Activated T-helper 1 cell treated with anti-CD3 and anti-CD28 coated beads, Interleukin-12 subunit alpha, Interleukin-12 subunit beta, Interleukin-2, Interleukin-4 antibody, amounts not matched to agents 30 ng/mL and 10 ng/mL and 1 ng/mL, durations not matched to agents 14 hours and 24 hours and 36 hours (primary cell): ENCODE data around the gene ODF2. TPM values are rescaled to one million over a fixed set of nuclear protein-coding genes. Genes with fewer than 3 reads are reported as not detected.
"Not testable (repeated sequence)": the region's sequence is repeated elsewhere in the genome, so short reads cannot be mapped to it uniquely, and the experiment has no call there.

Experiments used
- DNase-seq: peaks from one replicate; pipeline ENCODE4 v3.0.0; 2021; ENCODE audit warnings: low spot score
- H3K27ac Mint-ChIP-seq: one replicate; pipeline ENCODE4 v1.8.0; 2021; ENCODE audit warnings: mild to moderate bottlenecking, mixed read lengths
- H3K27me3 Mint-ChIP-seq: one replicate; pipeline ENCODE4 v1.8.0; 2022; ENCODE audit warnings: mild to moderate bottlenecking, moderate library complexity, mixed read lengths; ENCODE audit not compliant: insufficient read depth
- H3K36me3 Mint-ChIP-seq: one replicate; pipeline ENCODE4 v1.8.0; 2021; ENCODE audit warnings: low read depth, mixed read lengths
- H3K4me1 Mint-ChIP-seq: one replicate; pipeline ENCODE4 v1.8.0; 2021; ENCODE audit warnings: low read depth, mixed read lengths
- H3K4me3 Mint-ChIP-seq: one replicate; pipeline ENCODE4 v1.8.0; 2021; ENCODE audit warnings: mild to moderate bottlenecking, moderate library complexity, mixed read lengths
- H3K9me3 Mint-ChIP-seq: one replicate; pipeline ENCODE4 v1.8.0; 2021; ENCODE audit warnings: mixed read lengths
- intact Hi-C: fragments of 100-400 bp; cut with micrococcal nuclease; formaldehyde crosslinking; loops from one replicate; pipeline ENCODE4 v1.15.1; 2024
- total RNA-seq: library from RNA; stranded (reverse); gene quantifications from 2 replicates; pipeline ENCODE4 v1.2.3, GENCODE V29; 2022

The ODF2 gene
- total RNA-seq, 1 donor from 2014 or later: 57.6 TPM

DNA sequence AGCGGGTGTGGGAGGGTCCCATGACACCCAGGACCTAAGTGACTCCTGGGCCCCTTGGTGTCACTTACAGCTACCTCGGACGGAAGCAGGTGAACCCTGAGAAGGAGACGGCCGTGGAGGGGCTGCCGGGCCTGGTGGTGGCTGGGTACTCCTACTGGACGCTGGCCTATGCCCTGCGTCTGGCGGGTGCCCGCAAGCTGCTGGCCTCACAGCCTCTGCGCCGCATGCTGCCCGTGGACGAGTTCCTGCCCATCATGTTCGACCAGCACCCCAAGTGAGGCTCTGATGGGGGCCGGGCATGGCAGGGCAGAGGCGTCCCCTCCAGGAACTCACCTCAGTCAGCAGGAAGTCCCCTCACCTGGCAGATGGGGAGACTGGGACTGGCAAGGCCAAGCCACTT, 21.5 kb upstream of the ODF2 start:
- DNase-seq: no peak
- H3K27ac Mint-ChIP-seq: no peak overlapping the region
- no peaks in the 10 kb centered on the region for H3K36me3 Mint-ChIP-seq
- H3K4me1 Mint-ChIP-seq: peaks cover 5% of the 10 kb centered on the region
- H3K4me3 Mint-ChIP-seq: no peak overlapping the region
- no peaks in the 10 kb centered on the region for H3K9me3 Mint-ChIP-seq
- peaks cover 2% of the 10 kb centered on the region for H3K27me3 Mint-ChIP-seq
- intact Hi-C loops: no loop called here

GRCh38 chr9:128435611-128436010, 20.2 kb upstream of the ODF2 start:
- H3K4me3 Mint-ChIP-seq: no peak overlapping the region
- intact Hi-C loops: no loop called here
- DNase-seq: no peak
- no peaks in the 10 kb centered on the region for H3K9me3 Mint-ChIP-seq
- H3K27ac Mint-ChIP-seq: no peak overlapping the region
- H3K27me3 Mint-ChIP-seq: peaks cover 2% of the 10 kb centered on the region
- no peaks in the 10 kb centered on the region for H3K36me3 Mint-ChIP-seq
- H3K4me1 Mint-ChIP-seq: peaks cover 5% of the 10 kb centered on the region

GRCh38 chr9:128438343-128439109, 17.3 kb upstream of the ODF2 start:
- peak; percentile 74 for DNase-seq
- no peaks in the 10 kb centered on the region for H3K9me3 Mint-ChIP-seq
- intact Hi-C loops: no loop called here
- H3K36me3 Mint-ChIP-seq: no peaks in the 10 kb centered on the region
- H3K27ac Mint-ChIP-seq: no peak overlapping the region
- H3K4me1 Mint-ChIP-seq: peaks cover 5% of the 10 kb centered on the region
- no peak overlapping the region for H3K4me3 Mint-ChIP-seq
- no peaks in the 10 kb centered on the region for H3K27me3 Mint-ChIP-seq

GRCh38 chr9:128439273-128439672, 16.5 kb upstream of the ODF2 start:
- no peak for DNase-seq
- no peaks in the 10 kb centered on the region for H3K9me3 Mint-ChIP-seq
- no peaks in the 10 kb centered on the region for H3K27me3 Mint-ChIP-seq
- H3K4me1 Mint-ChIP-seq: peaks cover 5% of the 10 kb centered on the region
- intact Hi-C loops: no loop called here
- no peak overlapping the region for H3K4me3 Mint-ChIP-seq
- no peaks in the 10 kb centered on the region for H3K36me3 Mint-ChIP-seq
- H3K27ac Mint-ChIP-seq: no peak overlapping the region

DNA sequence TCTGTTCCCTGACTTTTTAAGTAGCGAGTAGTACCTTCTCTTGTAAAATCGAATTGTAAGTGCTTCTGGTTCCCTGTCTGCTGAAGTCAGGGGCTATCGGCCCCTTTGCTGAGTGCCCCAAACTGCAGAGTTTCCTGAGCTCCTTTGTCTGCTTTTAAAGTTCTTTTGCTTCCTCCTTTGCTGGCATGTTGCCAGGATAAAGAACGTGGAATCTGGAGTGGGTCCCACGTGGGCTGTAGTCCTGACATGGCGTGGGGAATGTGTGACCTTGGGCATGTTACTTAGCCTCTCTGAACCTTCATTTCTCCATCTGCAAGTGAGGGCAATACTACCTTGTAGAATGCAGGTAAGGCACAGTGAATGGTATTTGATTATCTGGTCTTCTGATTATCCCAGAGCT, 13.7 kb upstream of the ODF2 start:
- Mint-ChIP-seq H3K27ac (no peak overlapping the region), H3K36me3 (no peaks in the 10 kb centered on the region), H3K4me1 (peaks cover 5% of the 10 kb centered on the region), H3K9me3 (no peaks in the 10 kb centered on the region), H3K27me3 (peaks cover 1% of the 10 kb centered on the region), H3K4me3 (no peak overlapping the region)
- no peak for DNase-seq
- intact Hi-C loops: no loop called here

- DNase-seq, H3K27ac Mint-ChIP-seq, H3K4me3 Mint-ChIP-seq, H3K27me3 Mint-ChIP-seq, H3K4me1 Mint-ChIP-seq, H3K36me3 Mint-ChIP-seq, H3K9me3 Mint-ChIP-seq, intact Hi-C loops: not testable (repeated sequence)
These were observed 9.3 kb upstream of the ODF2 start for GRCh38 chr9:128446505-128446904.

GRCh38 chr9:128448746-128449145, 7.1 kb upstream of the ODF2 start:
- Mint-ChIP-seq H3K27ac (no peak overlapping the region), H3K4me1 (no peaks in the 10 kb centered on the region), H3K4me3 (no peak overlapping the region), H3K27me3 (peaks cover 6% of the 10 kb centered on the region), H3K9me3 (no peaks in the 10 kb centered on the region), H3K36me3 (no peaks in the 10 kb centered on the region)
- DNase-seq: no peak
- intact Hi-C loops: no loop called here

DNA sequence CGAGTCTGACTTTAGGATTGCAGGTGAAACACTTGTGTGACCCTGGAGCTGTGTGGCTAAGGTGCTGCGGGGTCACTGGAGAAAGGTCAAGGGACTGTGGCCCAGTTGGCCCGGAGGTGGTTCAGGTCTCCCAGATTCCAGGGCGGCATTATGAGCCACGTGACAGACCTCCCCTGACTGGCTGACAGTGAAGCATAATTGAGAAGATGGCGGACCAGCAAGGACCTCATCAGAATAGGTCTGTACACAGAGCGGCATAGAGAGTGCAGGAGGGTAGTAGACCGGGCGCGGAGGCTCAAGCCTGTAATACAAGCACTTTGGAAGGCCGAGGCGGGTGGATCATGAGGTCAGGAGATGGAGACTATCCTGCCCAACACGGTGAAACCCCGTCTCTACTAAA, 815 bp upstream of the ODF2 start:
- DNase-seq: no peak
- peak overlapping the region; percentile 31 for H3K27ac Mint-ChIP-seq
- intact Hi-C loops: loop anchor here (5.0 kb wide), 1 partner anchor 362 kb away; the partner anchor contains the start of gene ENDOG
- peaks cover 10% of the 10 kb centered on the region for H3K36me3 Mint-ChIP-seq
- H3K4me1 Mint-ChIP-seq: peaks cover 13% of the 10 kb centered on the region
- no peaks in the 10 kb centered on the region for H3K9me3 Mint-ChIP-seq
- peaks cover 3% of the 10 kb centered on the region for H3K27me3 Mint-ChIP-seq
- H3K4me3 Mint-ChIP-seq: peak overlapping the region; percentile 60

- peaks cover 13% of the 10 kb centered on the region for H3K36me3 Mint-ChIP-seq
- DNase-seq: peak; percentile 73
- H3K9me3 Mint-ChIP-seq: no peaks in the 10 kb centered on the region
- peak overlapping the region; percentile 93 for H3K4me3 Mint-ChIP-seq
- peak overlapping the region; percentile 98 for H3K27ac Mint-ChIP-seq
- peaks cover 3% of the 10 kb centered on the region for H3K27me3 Mint-ChIP-seq
- intact Hi-C loops: loop anchor here (1.0 to 5.0 kb wide), 12 partner anchors 36 to 654 kb away; partner anchors contain the start of genes CERCAM, COQ4, CRAT and DOLK
- peaks cover 13% of the 10 kb centered on the region for H3K4me1 Mint-ChIP-seq
These were observed 831 bp downstream of the ODF2 start for GRCh38 chr9:128456613-128457061.

- peaks cover 16% of the 10 kb centered on the region for H3K36me3 Mint-ChIP-seq
- intact Hi-C loops: loop anchor here (2.0 to 5.0 kb wide), 3 partner anchors 228 to 426 kb away; partner anchors contain the start of genes ENDOG and LRRC8A
- DNase-seq: no peak
- peaks cover 13% of the 10 kb centered on the region for H3K4me1 Mint-ChIP-seq
- H3K27me3 Mint-ChIP-seq: peaks cover 3% of the 10 kb centered on the region
- H3K9me3 Mint-ChIP-seq: no peaks in the 10 kb centered on the region
- H3K27ac Mint-ChIP-seq: peak overlapping the region; percentile 74
- peak overlapping the region; percentile 93 for H3K4me3 Mint-ChIP-seq
These were observed 1.4 kb downstream of the ODF2 start for GRCh38 chr9:128457207-128457606.

DNA sequence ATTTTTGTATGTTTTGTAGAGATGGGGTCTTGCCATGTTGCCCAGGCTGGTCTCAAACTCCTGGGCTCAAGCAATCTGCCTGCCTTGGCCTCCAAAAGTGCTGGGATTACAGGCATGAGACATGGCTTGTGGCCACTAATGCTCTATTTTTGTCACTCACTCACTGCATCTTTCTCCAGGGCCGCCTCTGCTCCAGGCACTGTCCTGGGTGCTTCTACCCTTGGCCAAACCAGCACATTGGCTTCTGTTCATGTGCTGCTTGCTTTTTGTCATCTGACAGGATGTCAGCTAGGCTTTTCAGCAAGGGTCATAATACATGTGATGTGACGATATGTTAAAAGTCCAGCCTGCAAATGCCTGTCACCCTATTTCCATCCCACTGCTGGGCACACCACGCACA, 3.2 kb downstream of the ODF2 start:
- no peak overlapping the region for H3K27ac Mint-ChIP-seq
- DNase-seq: no peak
- H3K9me3 Mint-ChIP-seq: no peaks in the 10 kb centered on the region
- H3K36me3 Mint-ChIP-seq: peaks cover 23% of the 10 kb centered on the region
- H3K4me1 Mint-ChIP-seq: peaks cover 13% of the 10 kb centered on the region
- H3K4me3 Mint-ChIP-seq: peak overlapping the region; percentile 45
- intact Hi-C loops: loop anchor here (5.0 kb wide), 1 partner anchor 358 kb away; the partner anchor contains the start of gene ENDOG
- no peaks in the 10 kb centered on the region for H3K27me3 Mint-ChIP-seq

DNA sequence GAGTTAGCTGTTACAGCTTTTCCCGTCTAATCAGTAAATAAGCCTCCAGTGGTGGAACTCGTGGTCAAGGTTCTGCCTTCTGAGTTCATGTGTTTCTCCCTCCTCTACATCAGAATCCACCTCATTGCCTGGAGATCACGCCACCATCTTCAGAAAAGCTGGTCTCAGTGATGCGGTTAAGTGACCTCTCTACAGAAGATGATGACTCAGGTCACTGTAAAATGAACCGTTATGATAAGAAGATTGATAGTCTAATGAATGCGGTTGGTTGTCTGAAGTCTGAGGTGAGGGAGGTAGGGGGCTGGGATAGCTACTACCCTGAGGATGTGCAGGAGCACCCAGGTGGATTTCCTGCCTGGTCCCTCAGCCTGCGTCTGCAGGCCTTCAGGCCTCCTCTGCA, 13.3 kb downstream of the ODF2 start:
- Mint-ChIP-seq H3K27me3 (no peaks in the 10 kb centered on the region), H3K9me3 (no peaks in the 10 kb centered on the region), H3K27ac (no peak overlapping the region), H3K4me1 (no peaks in the 10 kb centered on the region), H3K36me3 (peaks cover 11% of the 10 kb centered on the region), H3K4me3 (no peak overlapping the region)
- DNase-seq: no peak
- intact Hi-C loops: no loop called here

DNA sequence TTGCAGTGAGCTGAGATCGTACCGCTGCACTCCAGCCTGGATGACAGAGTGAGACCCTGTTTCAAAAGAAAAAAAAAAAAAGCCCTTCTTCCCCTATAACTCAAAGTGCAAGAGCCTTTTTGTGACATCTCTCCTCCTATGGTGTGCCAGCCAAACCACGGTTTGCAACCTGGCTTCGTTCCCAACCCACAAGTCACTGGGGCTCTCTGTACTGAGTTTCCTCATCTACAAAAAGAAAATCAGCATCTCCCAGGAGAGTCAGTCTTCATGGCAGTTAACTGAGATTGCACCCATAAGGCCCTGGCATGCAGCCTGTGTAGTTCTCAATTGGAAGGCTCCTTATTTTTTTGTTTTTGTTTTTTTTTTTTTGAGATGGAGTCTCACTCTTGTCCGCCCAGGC, 14.8 kb downstream of the ODF2 start:
- no peak for DNase-seq
- no peak overlapping the region for H3K27ac Mint-ChIP-seq
- H3K36me3 Mint-ChIP-seq: peaks cover 14% of the 10 kb centered on the region
- no peak overlapping the region for H3K4me3 Mint-ChIP-seq
- H3K27me3 Mint-ChIP-seq: no peaks in the 10 kb centered on the region
- no peaks in the 10 kb centered on the region for H3K9me3 Mint-ChIP-seq
- intact Hi-C loops: no loop called here
- H3K4me1 Mint-ChIP-seq: no peaks in the 10 kb centered on the region
